ENCODE measurements around the gene CACNA1H. TPM values are rescaled to one million over a fixed set of nuclear protein-coding genes. Genes with fewer than 3 reads are reported as not detected.

CACNA1H gene
- total and polyA plus RNA-seq, 2 donors: 0.61 to 2.6 TPM

DNA sequence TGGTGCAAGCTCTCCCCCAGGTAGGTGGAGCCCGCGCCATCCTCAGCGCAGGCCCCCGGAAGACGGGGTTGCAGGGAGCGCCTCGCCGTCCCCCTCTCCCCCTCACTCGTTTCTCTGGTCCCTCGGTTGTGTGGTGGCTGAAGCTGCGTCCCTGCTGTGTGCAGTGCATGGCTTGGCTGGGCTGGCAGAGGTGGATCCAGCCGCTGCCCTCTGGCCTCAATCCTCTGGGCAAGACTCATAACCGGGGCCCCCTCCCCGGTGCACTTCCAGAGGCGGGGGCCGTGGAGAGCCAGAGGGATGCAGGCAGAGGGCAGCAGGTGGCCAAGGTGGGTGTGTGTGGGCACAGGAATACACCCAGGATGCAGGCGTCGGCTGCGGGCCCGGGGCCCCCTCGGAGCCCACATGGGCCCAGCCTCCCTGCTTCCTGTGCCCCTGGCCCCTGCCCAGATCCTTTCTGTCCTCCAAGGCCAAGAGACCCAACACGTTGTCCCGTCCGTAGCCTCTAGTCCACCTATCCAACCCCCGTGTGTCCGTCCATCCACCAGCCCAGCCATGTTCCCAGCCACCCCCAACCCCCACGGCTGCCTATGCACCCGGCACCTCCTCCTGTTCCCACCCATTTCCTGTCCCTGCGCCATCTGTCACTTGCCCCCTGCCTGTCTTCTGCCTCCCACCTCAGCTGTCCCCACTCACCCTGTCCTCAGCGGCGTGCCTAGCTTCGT lies 62.8 kb downstream of the CACNA1H start:
- 75% methylated on average over 32 of the region's 32 CpGs for WGBS
- DNase-seq (ENCODE audit: low read depth in 6 of 9, low spot score in 9 of 9): no peak
- no peaks in the 10 kb centered on the region for H3K36me3 ChIP-seq (ENCODE audit: control insufficient read depth in 2 of 2, insufficient read depth in 2 of 2, low read length in 1 of 2)
- no peak overlapping the region for H3K4me3 ChIP-seq (ENCODE audit: low read length in 2 of 2)
- no peaks in the 10 kb centered on the region for H3K4me1 ChIP-seq (ENCODE audit: control insufficient read depth in 2 of 2, insufficient read depth in 2 of 2, low read length in 2 of 2)
- no peaks in the 10 kb centered on the region for H3K27me3 ChIP-seq (ENCODE audit: control insufficient read depth in 2 of 2, insufficient read depth in 1 of 2, low read length in 1 of 2)
- H3K9me3 ChIP-seq (ENCODE audit: control insufficient read depth in 2 of 2, insufficient read depth in 1 of 2, low read length in 1 of 2): no peaks in the 10 kb centered on the region
- no peak overlapping the region for H3K27ac ChIP-seq (ENCODE audit: low read depth in 1 of 2, low read length in 1 of 2)

DNA sequence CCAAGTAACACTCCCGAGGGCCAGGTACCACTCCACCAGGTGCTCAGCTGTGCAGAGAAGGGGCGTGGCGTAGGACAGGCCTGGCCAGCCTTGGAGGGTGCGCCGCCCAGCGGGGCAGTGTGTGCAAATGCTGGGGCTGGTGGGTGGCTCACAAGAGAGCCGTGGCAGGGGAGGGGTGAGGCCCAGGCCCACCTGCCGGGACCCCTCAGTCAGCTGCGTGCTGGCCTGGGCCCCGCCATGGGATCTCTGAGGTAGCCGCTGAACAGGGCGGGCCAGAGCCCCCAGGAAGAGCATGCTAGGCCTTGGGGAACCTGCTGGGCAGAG lies 63.4 kb downstream of the CACNA1H start:
- H3K9me3 ChIP-seq (ENCODE audit: control insufficient read depth in 2 of 2, insufficient read depth in 1 of 2, low read length in 1 of 2): no peaks in the 10 kb centered on the region
- no peaks in the 10 kb centered on the region for H3K4me1 ChIP-seq (ENCODE audit: control insufficient read depth in 2 of 2, insufficient read depth in 2 of 2, low read length in 2 of 2)
- no peaks in the 10 kb centered on the region for H3K36me3 ChIP-seq (ENCODE audit: control insufficient read depth in 2 of 2, insufficient read depth in 2 of 2, low read length in 1 of 2)
- no peak for DNase-seq (ENCODE audit: low read depth in 6 of 9, low spot score in 9 of 9)
- no peak overlapping the region for H3K27ac ChIP-seq (ENCODE audit: low read depth in 1 of 2, low read length in 1 of 2)
- no peaks in the 10 kb centered on the region for H3K27me3 ChIP-seq (ENCODE audit: control insufficient read depth in 2 of 2, insufficient read depth in 1 of 2, low read length in 1 of 2)
- no peak overlapping the region for H3K4me3 ChIP-seq (ENCODE audit: low read length in 2 of 2)
- WGBS: 90% methylated on average over 12 of the region's 12 CpGs

DNA sequence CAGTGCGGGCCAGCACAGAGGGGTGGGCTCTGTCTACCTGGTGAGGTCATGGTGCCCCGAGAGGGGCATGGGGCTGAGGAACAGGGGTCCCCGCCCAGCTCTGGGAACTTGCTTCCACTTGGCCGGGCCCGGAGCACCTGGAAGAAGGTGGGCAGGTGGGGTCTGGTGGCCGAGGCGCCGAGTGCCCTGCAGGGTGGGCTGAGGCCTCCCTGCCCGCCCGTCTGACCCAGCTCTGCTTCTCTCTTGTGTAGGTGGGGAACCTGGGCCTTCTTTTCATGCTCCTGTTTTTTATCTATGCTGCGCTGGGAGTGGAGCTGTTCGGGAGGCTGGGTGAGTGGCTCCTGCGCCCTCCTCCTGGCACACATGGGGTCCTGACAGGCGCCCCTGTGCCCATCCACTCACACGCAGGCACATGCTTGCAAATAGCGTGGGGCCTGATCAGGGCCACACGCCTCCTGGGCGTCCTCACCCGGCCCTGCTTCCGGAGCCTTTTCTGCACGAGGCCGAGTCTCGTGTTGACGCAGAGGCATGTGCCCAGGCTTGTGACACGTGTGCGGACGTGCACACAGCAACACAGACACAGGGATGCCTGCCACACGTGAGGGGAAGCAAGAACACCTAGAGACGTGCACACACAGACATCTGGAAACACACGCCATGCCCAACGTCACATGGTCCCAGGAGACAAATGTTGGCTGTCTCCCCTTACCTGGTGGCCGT lies 63.9 kb downstream of the CACNA1H start:
- Histone ChIP-seq H3K4me3 (ENCODE audit: low read length in 2 of 2) (no peak overlapping the region), H3K36me3 (ENCODE audit: control insufficient read depth in 2 of 2, insufficient read depth in 2 of 2, low read length in 1 of 2) (no peaks in the 10 kb centered on the region), H3K4me1 (ENCODE audit: control insufficient read depth in 2 of 2, insufficient read depth in 2 of 2, low read length in 2 of 2) (no peaks in the 10 kb centered on the region), H3K27me3 (ENCODE audit: control insufficient read depth in 2 of 2, insufficient read depth in 1 of 2, low read length in 1 of 2) (no peaks in the 10 kb centered on the region), H3K27ac (ENCODE audit: low read depth in 1 of 2, low read length in 1 of 2) (no peak overlapping the region), H3K9me3 (ENCODE audit: control insufficient read depth in 2 of 2, insufficient read depth in 1 of 2, low read length in 1 of 2) (no peaks in the 10 kb centered on the region)
- 93% methylated on average over 32 of the region's 32 CpGs for WGBS
- DNase-seq (ENCODE audit: low read depth in 6 of 9, low spot score in 9 of 9): no peak

DNA sequence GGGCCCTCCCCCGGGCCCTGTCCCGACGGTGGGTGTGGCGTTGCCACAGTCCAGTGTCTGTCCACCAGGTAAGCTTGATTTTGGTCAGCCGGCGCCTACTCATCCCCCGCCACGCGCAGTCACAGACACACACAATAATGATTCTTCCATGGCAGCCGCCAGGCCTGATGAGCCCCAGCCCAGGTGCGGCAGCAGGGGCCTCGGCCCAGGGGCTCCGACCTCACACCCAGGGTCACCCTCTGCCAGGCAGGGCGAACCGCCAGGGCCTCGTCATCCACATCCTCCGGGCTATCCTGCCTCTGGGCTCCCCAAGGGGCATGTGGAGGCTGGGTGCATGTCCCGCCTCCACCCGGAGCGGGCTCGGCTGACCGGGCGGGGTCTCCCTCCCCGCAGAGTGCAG lies 64.6 kb downstream of the CACNA1H start:
- 95% methylated on average over 24 of the region's 24 CpGs for WGBS
- no peak for DNase-seq (ENCODE audit: low read depth in 6 of 9, low spot score in 9 of 9)
- Histone ChIP-seq H3K4me1 (ENCODE audit: control insufficient read depth in 2 of 2, insufficient read depth in 2 of 2, low read length in 2 of 2) (no peaks in the 10 kb centered on the region), H3K9me3 (ENCODE audit: control insufficient read depth in 2 of 2, insufficient read depth in 1 of 2, low read length in 1 of 2) (no peaks in the 10 kb centered on the region), H3K27ac (ENCODE audit: low read depth in 1 of 2, low read length in 1 of 2) (no peak overlapping the region), H3K4me3 (ENCODE audit: low read length in 2 of 2) (no peak overlapping the region), H3K36me3 (ENCODE audit: control insufficient read depth in 2 of 2, insufficient read depth in 2 of 2, low read length in 1 of 2) (no peaks in the 10 kb centered on the region), H3K27me3 (ENCODE audit: control insufficient read depth in 2 of 2, insufficient read depth in 1 of 2, low read length in 1 of 2) (no peaks in the 10 kb centered on the region)

DNA sequence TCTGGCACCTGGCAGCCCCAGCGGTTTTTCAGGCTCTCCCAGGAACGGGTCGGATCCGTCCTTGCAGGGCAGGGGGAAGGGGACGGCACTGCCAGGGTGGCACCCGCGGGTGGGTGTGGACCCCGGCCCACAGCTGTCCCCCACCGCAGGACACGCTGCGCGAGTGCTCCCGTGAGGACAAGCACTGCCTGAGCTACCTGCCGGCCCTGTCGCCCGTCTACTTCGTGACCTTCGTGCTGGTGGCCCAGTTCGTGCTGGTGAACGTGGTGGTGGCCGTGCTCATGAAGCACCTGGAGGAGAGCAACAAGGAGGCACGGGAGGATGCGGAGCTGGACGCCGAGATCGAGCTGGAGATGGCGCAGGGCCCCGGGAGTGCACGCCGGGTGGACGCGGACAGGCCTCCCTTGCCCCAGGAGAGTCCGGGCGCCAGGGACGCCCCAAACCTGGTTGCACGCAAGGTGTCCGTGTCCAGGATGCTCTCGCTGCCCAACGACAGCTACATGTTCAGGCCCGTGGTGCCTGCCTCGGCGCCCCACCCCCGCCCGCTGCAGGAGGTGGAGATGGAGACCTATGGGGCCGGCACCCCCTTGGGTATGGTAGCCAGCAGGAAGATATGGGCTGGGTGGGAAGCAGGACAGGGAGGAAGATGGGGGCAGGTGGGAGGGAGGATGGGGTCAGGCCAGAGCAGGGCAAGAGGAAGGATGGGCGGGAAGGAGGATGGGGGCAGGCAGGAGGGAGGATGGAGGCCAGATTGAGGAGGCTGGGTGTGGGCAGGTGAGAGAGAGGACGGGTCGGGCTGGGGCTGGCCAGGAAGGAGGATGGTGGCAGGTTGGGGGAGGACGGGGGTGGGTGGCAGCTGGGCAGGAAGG lies 65.4 kb downstream of the CACNA1H start:
- WGBS: 93% methylated on average over 49 of the region's 49 CpGs
- H3K4me3 ChIP-seq (ENCODE audit: low read length in 2 of 2): no peak overlapping the region
- H3K36me3 ChIP-seq (ENCODE audit: control insufficient read depth in 2 of 2, insufficient read depth in 2 of 2, low read length in 1 of 2): no peaks in the 10 kb centered on the region
- H3K9me3 ChIP-seq (ENCODE audit: control insufficient read depth in 2 of 2, insufficient read depth in 1 of 2, low read length in 1 of 2): no peaks in the 10 kb centered on the region
- DNase-seq (ENCODE audit: low read depth in 6 of 9, low spot score in 9 of 9): no peak
- H3K4me1 ChIP-seq (ENCODE audit: control insufficient read depth in 2 of 2, insufficient read depth in 2 of 2, low read length in 2 of 2): no peaks in the 10 kb centered on the region
- H3K27me3 ChIP-seq (ENCODE audit: control insufficient read depth in 2 of 2, insufficient read depth in 1 of 2, low read length in 1 of 2): no peaks in the 10 kb centered on the region
- H3K27ac ChIP-seq (ENCODE audit: low read depth in 1 of 2, low read length in 1 of 2): no peak overlapping the region

DNA sequence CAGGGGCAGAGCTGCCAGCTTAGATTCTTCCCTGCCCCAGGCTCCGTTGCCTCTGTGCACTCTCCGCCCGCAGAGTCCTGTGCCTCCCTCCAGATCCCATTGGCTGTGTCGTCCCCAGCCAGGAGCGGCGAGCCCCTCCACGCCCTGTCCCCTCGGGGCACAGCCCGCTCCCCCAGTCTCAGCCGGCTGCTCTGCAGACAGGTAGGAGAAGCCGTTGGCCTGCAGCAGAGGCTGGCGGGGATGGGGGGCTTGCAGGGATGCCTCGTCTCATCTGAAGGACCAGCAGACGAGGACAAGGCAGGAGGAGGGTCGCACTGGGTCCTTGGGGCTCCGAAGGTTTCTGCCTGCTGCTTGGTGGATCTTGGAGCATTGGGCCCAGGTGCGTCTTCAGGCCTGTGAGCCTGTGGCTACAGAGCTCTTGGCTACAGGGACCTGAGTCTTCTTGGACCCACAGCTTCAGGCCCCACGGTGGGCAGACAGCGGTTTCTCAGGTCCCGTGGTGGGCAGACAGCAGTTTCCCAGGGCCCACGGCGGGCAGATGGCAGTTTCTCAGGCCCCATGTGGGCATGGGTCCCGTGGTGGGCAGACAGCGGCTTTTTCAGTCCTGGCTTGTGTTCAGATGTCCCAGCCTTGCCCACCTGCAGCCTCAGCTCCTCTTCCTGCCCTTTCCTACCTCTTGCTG lies 66.2 kb downstream of the CACNA1H start:
- H3K27ac ChIP-seq (ENCODE audit: low read depth in 1 of 2, low read length in 1 of 2): no peak overlapping the region
- H3K9me3 ChIP-seq (ENCODE audit: control insufficient read depth in 2 of 2, insufficient read depth in 1 of 2, low read length in 1 of 2): no peaks in the 10 kb centered on the region
- no peaks in the 10 kb centered on the region for H3K27me3 ChIP-seq (ENCODE audit: control insufficient read depth in 2 of 2, insufficient read depth in 1 of 2, low read length in 1 of 2)
- no peaks in the 10 kb centered on the region for H3K4me1 ChIP-seq (ENCODE audit: control insufficient read depth in 2 of 2, insufficient read depth in 2 of 2, low read length in 2 of 2)
- 92% methylated on average over 24 of the region's 24 CpGs for WGBS
- no peaks in the 10 kb centered on the region for H3K36me3 ChIP-seq (ENCODE audit: control insufficient read depth in 2 of 2, insufficient read depth in 2 of 2, low read length in 1 of 2)
- no peak overlapping the region for H3K4me3 ChIP-seq (ENCODE audit: low read length in 2 of 2)
- DNase-seq (ENCODE audit: low read depth in 6 of 9, low spot score in 9 of 9): no peak

DNA sequence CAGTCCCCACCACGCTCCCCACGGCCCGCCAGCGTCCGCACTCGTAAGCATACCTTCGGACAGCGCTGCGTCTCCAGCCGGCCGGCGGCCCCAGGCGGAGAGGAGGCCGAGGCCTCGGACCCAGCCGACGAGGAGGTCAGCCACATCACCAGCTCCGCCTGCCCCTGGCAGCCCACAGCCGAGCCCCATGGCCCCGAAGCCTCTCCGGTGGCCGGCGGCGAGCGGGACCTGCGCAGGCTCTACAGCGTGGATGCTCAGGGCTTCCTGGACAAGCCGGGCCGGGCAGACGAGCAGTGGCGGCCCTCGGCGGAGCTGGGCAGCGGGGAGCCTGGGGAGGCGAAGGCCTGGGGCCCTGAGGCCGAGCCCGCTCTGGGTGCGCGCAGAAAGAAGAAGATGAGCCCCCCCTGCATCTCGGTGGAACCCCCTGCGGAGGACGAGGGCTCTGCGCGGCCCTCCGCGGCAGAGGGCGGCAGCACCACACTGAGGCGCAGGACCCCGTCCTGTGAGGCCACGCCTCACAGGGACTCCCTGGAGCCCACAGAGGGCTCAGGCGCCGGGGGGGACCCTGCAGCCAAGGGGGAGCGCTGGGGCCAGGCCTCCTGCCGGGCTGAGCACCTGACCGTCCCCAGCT lies 67.3 kb downstream of the CACNA1H start:
- Histone ChIP-seq H3K4me1 (ENCODE audit: control insufficient read depth in 2 of 2, insufficient read depth in 2 of 2, low read length in 2 of 2) (no peaks in the 10 kb centered on the region), H3K9me3 (ENCODE audit: control insufficient read depth in 2 of 2, insufficient read depth in 1 of 2, low read length in 1 of 2) (no peaks in the 10 kb centered on the region), H3K36me3 (ENCODE audit: control insufficient read depth in 2 of 2, insufficient read depth in 2 of 2, low read length in 1 of 2) (no peaks in the 10 kb centered on the region), H3K27me3 (ENCODE audit: control insufficient read depth in 2 of 2, insufficient read depth in 1 of 2, low read length in 1 of 2) (no peaks in the 10 kb centered on the region), H3K27ac (ENCODE audit: low read depth in 1 of 2, low read length in 1 of 2) (no peak overlapping the region), H3K4me3 (ENCODE audit: low read length in 2 of 2) (no peak overlapping the region)
- no peak for DNase-seq (ENCODE audit: low read depth in 6 of 9, low spot score in 9 of 9)
- WGBS: 94% methylated on average over 55 of the region's 55 CpGs

DNA sequence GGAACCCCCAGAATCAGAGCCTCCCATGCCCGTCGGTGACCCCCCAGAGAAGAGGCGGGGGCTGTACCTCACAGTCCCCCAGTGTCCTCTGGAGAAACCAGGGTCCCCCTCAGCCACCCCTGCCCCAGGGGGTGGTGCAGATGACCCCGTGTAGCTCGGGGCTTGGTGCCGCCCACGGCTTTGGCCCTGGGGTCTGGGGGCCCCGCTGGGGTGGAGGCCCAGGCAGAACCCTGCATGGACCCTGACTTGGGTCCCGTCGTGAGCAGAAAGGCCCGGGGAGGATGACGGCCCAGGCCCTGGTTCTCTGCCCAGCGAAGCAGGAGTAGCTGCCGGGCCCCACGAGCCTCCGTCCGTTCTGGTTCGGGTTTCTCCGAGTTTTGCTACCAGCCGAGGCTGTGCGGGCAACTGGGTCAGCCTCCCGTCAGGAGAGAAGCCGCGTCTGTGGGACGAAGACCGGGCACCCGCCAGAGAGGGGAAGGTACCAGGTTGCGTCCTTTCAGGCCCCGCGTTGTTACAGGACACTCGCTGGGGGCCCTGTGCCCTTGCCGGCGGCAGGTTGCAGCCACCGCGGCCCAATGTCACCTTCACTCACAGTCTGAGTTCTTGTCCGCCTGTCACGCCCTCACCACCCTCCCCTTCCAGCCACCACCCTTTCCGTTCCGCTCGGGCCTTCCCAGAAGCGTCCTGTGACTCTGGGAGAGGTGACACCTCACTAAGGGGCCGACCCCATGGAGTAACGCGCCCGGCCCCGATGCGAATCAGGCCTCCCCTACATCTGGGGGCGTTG lies 68.1 kb downstream of the CACNA1H start:
- no peaks in the 10 kb centered on the region for H3K9me3 ChIP-seq (ENCODE audit: control insufficient read depth in 2 of 2, insufficient read depth in 1 of 2, low read length in 1 of 2)
- H3K4me3 ChIP-seq (ENCODE audit: low read length in 2 of 2): no peak overlapping the region
- no peak overlapping the region for H3K27ac ChIP-seq (ENCODE audit: low read depth in 1 of 2, low read length in 1 of 2)
- no peak for DNase-seq (ENCODE audit: low read depth in 6 of 9, low spot score in 9 of 9)
- no peaks in the 10 kb centered on the region for H3K4me1 ChIP-seq (ENCODE audit: control insufficient read depth in 2 of 2, insufficient read depth in 2 of 2, low read length in 2 of 2)
- H3K36me3 ChIP-seq (ENCODE audit: control insufficient read depth in 2 of 2, insufficient read depth in 2 of 2, low read length in 1 of 2): no peaks in the 10 kb centered on the region
- WGBS: 88% methylated on average over 48 of the region's 48 CpGs
- no peaks in the 10 kb centered on the region for H3K27me3 ChIP-seq (ENCODE audit: control insufficient read depth in 2 of 2, insufficient read depth in 1 of 2, low read length in 1 of 2)

All from thymus (tissue), 11 donors.